ENCODE measurements around the gene PRMT1. TPM values are rescaled to one million over a fixed set of nuclear protein-coding genes. Genes with fewer than 3 reads are reported as not detected.
A peak's percentile ranks its signal among the peaks of the same experiment; 100 is the strongest.
"Not testable (repeated sequence)": the region's sequence is repeated elsewhere in the genome, so short reads cannot be mapped to it uniquely, and the experiment has no call there.

Gene PRMT1
- 540 and 551 TPM in 2 replicates for total RNA-seq (2014; rRNA removed; shearing (Covaris generic))
- polyA plus RNA-seq (2015; cell fraction: cytosol; rRNA removed), result 291 and 315 TPM in 2 replicates
- polyA plus RNA-seq (2015; cell fraction: nucleus; rRNA removed), result 331 and 369 TPM in 2 replicates

DNA sequence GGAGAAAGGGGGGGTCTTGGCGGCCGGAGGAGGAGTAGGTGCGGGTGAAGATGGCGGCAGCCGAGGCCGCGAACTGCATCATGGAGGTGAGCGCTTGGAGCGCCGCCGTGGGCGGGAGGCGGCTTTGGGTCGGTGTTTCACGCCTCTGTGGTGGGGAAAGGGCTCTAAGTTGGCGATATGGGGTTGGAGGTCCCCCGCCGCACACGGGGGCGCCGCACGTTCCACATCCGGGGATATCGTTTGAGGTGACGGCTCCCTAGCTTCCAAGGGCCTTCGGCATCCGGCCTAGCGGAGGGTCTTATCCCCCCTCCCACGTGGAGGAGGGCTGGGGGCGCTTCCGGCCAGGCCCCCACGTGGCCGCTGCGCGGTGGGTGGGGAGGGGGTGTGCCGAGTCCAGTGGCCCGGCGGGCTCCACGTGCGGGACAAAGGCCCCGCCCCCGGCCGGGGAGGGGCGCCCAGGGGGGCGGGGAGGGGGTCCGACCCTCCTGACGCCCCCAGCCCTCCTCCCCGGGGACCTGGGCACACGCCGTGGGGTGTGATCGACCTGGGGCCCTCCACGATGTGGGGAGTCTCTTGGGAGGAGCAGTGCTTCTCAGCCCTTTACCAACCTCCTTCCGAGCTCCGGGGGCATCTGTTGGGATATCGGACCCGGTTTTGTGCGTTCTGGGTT, at the start of gene PRMT1:
Gene PRMT1 (plus strand): TSS at position 41 of the 670 bp plus-strand sequence. CDS start 10 bp downstream, at position 51.
- no peak for DNase-seq (ENCODE audit: low read depth)

DNA sequence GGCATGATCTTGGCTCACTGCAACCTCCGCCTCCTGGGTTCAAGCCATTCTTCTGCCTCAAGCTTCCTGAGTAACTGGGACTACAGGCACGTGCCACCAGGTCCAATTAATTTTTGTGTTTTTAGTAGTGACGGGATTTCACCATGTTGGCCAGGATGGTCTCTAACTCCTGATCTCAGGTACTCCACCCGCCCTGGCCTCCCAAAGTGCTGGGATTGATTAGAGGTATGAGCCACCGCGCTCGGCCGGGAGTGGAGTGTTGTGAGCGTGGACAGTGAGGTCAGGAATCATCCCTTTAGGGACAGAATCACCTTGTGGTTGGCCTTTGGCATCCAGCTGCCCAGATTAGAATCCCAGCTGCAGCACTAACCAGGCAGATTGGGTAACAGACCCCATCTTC, 47.4 kb upstream of the PRMT1 start:
- DNase-seq (ENCODE audit: low read depth), result no peak

DNA sequence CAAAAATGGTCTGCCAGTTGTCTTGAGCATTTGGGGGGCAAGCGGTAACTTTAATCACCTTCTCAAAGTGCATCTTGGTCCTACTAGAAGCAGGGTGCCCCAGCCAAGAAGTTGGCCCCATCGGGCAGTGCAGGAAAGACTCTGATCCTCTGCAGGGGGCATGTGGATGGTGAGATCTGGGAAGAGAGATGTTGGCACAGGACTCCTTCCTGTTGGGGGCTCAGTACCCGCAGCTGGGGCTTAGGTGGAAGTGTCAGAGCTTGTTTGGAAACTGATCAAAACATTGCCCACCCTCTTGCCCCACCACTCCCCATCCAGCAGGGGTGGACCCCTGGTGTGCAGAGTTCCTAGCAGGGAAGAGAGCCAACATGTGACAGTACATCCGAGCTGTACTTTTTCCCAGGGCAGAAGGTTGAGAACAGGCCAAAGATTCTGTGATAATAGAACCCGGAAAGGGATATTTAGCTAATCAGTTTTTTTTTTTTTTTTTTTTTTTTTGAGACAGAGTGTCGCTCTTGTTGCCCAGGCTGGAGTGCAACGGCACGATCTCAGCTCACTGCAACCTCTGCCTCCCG, 46.0 kb upstream of the PRMT1 start:
- DNase-seq (ENCODE audit: low read depth), result no peak

GRCh38 chr19:49631610-49632192, 45.4 kb upstream of the PRMT1 start:
- DNase-seq (ENCODE audit: low read depth), result no peak

- DNase-seq (ENCODE audit: low read depth), result no peak
Measured at GRCh38 chr19:49632576-49632975, 44.5 kb upstream of the PRMT1 start.

GRCh38 chr19:49633273-49633672, 43.8 kb upstream of the PRMT1 start:
- DNase-seq (ENCODE audit: low read depth), result not testable (repeated sequence)

- DNase-seq (ENCODE audit: low read depth), result no peak
Measured at GRCh38 chr19:49635530-49636232, 41.4 kb upstream of the PRMT1 start.

DNA sequence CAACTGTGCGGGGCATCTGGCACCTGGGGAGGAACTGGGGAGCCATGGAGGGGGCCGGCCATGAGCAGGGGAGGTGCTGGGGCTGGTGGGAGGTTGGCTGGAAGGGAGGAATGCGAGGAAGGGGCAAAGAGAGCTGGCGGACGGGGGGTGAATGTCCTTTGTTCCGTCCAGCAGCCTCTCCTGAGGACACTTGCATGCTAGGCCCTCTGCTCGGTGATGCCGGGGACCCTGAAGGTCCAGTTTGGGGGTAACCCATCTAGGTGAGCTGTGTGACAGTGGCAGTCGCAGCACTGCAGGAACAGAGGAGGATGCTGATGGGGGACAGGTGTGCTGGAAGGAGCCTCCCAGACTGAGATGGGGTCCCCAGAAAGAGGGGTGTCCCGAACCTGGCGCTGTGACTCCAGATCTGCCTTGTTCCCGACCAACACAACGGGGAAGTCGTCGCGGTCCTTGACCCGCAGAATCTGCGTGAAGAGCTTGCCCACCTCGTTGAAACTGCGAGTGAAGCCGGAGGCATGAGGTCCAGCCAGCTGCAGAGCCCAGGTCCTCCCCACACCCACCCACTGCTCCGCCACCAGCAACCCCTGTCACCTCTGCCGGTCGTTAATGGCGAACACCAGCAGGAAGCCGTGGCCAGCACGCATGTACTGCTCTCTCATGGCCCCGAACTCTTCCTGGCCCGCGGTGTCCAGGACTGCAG, 40.7 kb upstream of the PRMT1 start:
- DNase-seq (ENCODE audit: low read depth), result no peak

DNA sequence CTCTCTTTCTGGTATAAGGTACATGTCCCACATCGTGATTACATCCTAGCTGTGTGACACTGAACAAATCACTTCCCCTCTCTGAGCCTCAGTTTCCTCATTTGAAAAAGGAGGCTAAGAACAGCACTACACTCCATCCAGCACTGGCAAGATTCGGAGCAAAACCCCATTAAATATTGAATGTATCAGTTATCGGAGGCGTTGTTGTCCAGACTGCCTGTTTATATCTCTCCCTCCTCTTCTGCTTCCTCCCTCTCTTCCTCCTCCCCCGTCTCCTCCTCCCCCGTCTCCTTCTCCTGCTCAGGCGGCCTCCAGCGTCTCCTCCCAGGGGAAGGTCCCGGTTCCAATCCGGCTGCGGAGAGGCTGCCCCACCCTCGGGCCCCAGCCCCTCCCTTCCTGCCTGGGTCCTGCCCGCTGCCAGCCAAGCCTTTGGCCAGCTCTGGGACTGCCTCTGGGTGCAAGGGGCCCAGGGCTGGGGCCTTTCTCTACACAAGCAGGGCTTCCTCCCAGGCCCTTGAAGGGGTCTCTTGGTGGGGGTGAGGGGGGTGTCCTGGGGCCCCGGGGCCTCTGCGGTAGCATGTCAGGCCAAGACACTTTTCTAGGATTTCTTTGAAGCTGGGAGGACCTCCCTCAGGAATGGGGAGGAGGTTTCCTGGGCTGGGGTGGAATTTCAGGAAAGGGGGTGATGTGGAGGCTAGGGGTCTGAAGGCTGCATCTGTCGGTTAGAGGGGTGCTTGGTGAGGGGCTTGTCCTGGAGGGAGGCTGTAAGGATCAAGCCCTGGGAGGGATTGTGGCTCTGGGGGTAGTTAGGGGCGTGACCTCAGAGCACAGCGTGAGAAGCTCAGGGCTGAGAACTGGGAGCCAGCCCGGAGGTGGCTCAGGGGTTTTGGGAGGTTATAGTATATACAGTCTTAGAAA, 39.0 kb upstream of the PRMT1 start:
- peak; percentile 83 for DNase-seq (ENCODE audit: low read depth)

DNA sequence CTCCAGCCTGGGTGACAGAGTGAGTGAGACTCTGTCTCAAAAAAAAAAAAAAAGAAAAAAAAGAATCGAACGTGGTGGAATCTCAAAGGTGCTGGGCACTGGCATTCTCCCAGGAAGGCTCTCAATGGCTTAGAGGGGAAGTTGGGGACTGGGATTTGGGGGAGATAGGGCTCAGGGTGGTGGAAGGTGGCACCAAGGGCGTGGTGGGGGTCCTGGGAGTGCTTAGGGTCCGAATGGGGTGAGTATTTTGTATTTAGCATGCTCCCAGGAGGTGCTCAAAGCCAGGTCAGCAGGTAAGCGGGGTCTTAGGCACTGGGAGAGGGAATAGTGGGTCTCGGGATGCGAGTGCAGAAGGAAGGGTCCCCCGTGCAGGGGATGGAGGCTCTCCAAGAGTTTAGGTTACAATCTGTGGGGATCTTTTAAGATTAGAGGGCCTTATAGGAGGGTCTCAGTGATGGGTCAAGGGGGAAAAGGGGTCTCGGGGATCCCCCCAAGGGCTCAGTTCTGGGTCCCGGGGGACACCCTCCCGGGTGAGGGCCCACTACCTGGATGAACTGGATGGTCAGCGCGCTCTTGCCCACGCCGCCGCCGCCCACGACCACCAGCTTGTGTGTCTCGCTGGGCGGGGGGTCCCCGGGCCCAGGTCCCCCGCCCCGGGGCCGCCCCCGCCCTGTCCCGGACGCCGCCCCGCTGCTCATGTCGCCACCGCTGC, 37.5 kb upstream of the PRMT1 start:
- DNase-seq (ENCODE audit: low read depth), result no peak

- DNase-seq (ENCODE audit: low read depth), result peak; percentile 100
Measured at GRCh38 chr19:49640113-49640898, 36.8 kb upstream of the PRMT1 start, which contains the start of gene RRAS. RRAS (minus strand) TSS chr19:49640143; CDS start chr19:49640098, 45 bp downstream.

- peak; percentile 100 for DNase-seq (ENCODE audit: low read depth)
Measured at GRCh38 chr19:49641688-49642491, 35.2 kb upstream of the PRMT1 start, which contains the start of gene SCAF1. SCAF1 (plus strand) TSS chr19:49642209; CDS start chr19:49645027, 2,818 bp downstream.

DNA sequence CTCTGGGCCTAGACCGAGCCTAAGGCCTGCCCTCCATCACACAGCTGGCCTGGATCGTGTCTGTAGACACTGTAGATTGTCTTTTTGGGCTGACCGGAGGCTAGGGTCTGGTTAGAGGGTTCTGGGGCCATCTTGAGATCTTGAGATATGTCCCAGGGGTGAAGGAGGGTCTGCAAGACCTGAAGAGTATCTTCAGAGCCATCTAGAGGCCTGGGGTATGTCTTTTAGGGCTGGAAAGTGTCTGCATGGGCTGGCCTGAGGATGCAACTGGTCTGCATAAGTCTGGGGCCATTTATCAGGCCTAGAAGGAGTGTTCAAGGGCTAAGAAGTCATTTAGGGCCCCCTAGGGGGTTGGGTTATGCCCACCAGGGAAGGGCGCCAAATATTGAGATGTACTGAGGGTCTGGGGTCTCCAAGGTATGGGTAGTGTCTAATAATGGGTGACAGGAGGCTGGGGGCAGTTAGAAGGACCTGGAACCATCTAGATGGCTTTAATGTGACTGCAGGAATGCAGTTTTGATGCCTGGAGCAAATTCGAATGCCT, 34.5 kb upstream of the PRMT1 start:
- no peak for DNase-seq (ENCODE audit: low read depth)

DNA sequence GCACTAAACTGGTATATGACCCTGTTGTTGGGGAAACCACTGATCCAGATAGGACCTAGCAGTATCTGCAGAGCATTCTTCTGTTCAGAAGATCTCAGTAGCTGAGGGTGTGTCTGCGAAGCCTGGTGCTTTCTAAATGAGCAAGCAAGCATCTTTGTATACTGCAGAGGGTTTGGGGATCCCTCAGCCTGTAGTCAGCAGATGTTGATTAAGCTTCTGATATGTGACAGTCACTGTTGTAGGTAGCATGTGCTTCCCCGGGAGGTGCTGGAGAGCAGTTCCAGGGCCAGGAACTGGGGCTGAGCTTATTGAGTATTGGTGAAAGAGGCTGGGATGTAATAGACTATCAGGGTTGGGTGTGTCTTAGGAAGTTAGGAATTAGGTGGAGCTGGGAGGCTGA, 33.6 kb upstream of the PRMT1 start:
- no peak for DNase-seq (ENCODE audit: low read depth)

GRCh38 chr19:49645592-49645991, 31.5 kb upstream of the PRMT1 start:
- DNase-seq (ENCODE audit: low read depth), result no peak

- DNase-seq (ENCODE audit: low read depth), result no peak
Measured at GRCh38 chr19:49645995-49646394, 31.1 kb upstream of the PRMT1 start.

GRCh38 chr19:49646586-49646985, 30.5 kb upstream of the PRMT1 start:
- no peak for DNase-seq (ENCODE audit: low read depth)
